ENCODE data around the gene SFXN2.
"Not testable (repeated sequence)": the region's sequence is repeated elsewhere in the genome, so short reads cannot be mapped to it uniquely, and the experiment has no call there.

SFXN2 gene

DNA sequence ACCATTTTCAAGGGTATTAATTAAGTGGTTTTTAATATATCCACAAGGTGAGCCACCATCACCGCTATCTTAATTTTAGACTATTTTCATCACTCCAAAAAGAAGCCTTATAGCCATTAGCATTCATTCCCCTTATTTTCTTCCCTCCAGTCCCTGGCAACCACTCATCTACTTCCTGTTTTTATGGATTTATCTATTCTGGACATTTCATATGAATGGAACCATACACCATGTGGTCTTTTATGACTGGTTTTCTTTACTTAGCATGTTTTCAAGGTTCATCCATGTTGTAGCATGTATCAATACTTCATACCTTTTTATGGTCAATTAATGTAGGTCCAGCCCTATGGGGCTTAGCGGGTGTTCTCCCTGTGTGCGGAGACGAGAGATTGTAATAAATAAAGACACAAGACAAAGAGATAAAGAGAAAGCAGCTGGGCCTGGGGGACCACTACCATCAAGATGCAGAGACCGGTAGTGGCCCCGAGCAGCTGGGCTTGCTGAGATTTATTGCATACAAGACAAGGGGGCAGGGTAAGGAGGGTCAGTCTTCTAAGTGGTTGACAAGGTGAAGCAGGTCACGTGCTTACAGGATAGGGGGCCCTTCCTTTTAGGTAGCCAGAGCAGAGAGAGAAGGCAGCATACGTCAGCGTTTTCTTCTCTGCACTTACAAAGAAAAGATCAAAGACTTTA, 44.0 kb downstream of the SFXN2 start:
- DNase-seq, result peak; percentile 62

DNA sequence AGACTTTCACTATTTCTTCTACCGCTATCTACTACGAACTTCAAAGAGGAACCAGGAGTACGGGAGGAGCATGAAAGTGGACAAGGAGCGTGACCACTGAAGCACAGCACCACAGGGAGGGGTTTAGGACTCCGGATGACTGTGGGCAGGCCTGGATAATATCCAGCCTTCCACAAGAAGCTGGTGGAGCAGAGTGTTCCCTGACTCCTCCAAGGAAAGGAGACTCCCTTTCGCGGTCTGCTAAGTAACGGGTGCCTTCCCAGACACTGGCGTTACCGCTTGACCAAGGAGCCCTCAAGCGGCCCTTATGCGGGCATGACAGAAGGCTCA, 44.5 kb downstream of the SFXN2 start:
- not testable (repeated sequence) for DNase-seq

DNA sequence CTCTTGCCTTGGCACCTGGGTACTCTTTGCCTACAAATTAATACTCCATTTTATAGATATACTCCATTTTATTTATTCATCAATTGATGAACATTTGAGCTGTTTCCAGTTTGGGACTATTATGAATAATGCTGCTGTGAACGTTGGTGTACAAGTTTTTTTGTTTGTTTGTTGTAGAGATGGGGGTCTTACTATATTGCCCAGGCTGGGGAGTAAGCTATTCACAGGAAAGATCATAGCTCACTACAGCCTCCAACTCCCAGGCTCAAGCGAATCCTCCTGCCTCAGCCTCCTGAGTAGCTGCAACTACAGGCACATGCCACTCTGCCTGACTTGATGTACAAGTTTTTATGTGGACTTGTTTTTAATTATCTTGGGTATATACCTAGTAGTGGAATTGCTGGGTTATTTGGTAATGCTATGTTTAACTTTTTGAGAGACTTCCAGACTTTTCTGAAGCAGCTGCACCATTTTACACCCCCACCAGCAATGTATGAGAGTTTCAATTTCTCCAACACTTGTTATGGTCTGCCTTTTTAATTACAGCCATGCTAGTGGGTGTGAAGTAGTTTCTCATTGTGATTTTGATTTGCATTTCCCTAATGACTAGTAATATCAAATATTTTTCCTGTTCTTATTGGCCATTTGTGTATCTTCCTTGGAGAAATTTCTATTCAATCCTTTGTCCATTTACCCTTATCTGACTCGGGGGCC, 45.2 kb downstream of the SFXN2 start:
- no peak for DNase-seq

DNA sequence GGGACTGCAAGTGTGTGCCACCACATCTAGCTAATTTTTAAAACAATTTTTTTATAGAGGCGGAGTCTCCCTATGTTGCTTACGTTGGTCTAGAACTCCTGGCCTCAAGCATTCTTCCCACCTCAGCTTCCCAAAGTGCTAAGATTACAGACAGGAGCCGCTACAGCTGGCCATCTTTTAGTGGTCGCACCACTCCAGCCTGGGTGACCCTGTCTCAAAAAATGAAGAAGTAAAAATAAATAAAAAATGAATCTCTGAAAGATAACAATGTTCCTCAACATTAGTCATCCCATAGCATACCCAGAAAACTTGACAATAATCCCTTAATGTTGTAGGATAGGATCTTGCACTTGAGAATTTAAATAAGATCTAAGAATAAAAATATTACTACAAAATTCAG, 47.5 kb downstream of the SFXN2 start:
- no peak for DNase-seq

DNA sequence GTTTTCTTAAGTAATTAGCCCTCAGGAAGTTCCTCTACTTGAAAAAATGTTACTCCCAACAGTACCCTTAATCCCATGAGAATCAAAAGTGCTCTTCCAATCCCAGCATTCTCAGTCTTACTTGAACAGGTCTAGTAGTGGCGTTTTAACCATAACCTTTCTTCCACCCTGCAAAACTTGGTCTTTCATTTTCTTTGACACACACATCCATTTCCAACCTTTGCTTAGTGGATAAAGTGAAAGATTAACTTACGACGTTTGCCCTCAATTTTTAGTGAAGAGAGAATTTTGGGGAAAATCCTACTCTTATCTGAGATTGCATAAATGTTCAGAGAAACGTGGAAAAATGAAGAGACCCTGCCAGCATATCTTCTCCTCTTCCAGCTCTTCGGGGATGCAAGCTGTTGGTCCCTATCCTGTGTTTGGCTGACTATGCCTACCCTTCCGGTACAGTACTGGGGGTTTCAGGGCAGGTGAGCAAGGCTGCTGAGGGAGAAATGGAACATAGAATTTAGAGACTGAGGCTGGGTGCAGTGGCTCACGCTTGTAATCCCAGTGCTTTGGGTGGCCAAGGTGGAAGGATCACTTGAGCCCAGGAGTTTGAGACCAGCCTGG, 48.1 kb downstream of the SFXN2 start:
- DNase-seq, result no peak

DNA sequence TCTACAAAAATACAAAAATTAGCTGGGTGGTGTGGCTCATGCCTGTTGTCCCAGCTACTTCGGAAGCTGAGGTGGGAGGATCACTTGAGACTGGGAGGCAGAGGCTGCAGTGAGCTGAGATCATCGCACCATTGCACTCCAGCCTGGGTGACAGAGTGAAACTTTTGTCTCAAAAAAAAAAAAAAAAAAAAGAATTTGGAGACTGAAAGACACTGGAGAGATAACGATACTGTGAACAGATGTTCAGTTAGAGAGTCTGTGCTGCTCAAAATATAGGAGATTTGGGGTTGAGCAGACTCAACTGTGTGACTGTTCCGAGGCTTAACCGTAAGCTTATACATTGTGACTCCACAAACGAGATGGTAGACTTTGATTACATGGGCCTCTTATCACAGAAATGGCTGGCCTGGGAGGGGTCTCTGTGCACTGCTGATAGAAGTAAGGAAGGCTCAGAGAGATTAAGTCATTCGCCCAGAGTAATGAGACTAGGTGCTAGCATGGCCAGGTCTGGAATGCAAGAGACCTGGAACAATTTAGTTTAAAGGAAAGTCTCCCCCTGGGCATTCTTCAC, 48.7 kb downstream of the SFXN2 start:
- peak; percentile 95 for DNase-seq

DNA sequence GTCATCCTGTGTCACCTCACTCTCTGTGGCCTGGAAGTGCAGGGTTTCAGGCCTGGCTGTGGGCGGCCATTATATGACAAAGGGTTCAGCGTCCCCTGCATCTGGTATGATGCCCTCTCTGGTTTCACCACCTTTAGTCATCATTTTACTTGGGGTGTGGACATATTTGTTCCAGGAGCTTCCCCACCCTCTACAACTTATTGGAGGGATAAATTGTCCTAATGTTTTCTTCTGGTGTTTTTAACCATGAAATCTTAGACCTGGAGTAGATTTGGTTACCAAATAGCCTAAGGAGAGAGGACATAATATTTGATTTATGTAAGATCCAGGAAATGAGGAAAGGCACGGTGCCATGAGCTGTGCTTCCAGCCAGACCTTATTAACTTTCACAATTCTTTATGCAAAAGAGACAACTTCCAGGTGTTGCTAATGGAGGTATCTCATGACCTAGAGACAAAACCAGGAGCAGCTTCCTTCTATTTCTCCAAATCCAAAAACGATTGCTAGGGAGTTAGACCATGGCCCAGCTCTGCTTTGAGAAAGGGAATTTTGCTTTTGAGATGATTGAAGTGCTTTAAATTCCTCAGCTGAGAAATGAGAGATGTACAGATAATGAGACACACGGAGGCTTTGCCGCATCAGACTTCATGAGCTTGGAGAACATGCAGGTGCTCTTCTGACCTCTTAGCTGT, 50.2 kb downstream of the SFXN2 start:
- no peak for DNase-seq

DNA sequence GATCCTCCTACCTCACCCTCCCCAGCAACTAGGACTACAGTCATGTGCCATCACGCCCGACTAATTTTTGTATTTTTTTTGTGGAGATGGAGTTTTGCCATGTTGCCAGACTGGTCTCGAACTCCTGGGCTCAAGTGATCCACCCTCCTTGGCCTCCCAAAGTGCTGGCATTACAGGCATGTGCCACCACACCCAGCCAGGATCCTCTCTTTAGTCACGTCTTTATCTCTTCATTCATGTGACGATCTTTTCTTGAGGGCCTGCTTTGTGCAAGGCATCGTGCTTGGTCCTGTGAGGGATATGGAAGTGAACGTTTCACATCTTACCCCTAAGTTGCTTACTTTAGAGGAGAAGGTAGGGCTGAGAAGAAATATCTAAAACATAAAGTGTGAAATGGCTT, 50.9 kb downstream of the SFXN2 start:
- peak; percentile 55 for DNase-seq

DNA sequence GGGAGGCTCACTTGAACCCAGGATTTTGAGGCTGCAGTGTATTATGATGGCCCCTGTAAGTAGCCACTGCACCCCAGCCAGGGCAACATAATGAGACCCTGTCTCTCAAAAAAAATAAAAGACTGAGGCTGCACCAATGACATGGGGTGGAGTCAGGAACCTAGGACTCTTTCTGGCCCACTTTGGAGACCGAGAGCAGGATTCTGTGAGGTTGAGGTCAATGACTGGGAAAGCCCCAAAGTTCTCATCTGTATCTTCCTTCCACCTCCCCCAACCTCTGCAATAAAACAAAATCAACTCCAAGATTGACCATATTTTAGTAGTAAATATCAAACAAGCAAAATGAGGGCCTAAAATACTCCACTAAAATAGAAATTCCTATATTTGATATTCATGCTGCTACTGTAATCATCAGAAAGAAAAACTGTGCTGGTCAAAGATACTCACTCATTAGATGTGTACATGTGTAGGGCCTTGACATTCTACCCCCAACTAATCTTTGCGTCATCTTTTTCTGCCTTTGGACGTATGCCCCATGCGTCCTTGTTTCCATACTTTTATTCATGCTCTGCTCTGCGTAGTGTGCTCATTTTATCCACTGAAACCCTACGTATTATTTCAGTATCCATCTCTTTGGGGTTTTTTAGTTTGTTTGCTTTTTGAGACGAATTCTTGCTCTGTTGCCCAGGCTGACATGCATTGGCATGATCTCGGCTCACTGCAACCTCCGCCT, 53.2 kb downstream of the SFXN2 start:
- DNase-seq, result no peak

DNA sequence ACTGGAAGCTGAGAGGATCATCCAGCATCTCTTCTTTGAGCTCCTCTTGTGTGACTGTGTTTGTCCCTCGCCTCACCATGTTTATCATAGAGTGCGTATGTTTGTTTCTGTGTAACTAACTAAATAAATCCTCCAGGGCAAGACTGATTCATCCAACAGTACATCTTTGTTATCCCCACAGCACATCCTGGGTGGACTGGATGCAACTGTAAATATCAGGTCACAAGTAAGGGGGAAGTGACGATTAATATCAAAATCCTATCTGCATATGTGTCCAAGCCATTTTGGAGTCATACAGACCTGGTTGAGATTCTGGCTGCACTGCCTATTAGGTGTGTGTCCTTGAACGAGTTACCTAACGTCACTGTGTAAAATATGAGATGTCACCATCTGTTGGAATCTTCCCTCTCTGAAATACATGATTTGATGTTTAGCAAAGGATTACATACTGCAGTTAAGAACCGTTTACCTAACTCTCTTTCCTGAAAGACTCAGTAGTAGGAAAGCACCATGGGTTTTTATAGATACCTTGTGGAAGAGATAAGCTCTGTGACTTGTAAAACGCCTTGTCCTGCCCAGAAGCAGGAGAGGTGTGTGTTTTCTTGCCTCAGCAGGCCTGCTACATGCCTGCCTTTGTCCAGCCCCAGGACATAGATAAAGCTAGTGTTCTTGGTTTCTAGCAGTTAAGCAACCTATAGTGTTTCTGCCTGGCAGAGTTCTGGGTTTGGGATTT, 55.1 kb downstream of the SFXN2 start:
- peak; percentile 66 for DNase-seq

DNA sequence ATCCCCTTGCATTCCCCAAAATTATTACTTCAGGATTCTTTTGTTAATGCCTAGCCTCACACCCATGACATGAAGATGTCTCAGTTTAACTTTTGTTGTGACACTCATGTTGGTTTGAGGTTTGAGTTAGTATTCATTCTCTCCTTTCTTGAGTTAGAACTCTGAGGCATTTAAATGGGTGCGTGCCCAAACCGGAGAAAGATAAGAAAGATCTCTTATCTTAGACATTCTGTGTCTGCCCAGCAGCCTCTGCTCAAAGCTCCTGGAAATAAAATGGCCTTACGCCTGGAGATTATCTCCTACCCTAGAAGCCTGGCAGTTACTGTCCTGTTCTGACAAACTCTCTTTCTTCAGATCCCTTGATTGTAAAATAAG, 55.7 kb downstream of the SFXN2 start:
- DNase-seq, result peak; percentile 68

DNA sequence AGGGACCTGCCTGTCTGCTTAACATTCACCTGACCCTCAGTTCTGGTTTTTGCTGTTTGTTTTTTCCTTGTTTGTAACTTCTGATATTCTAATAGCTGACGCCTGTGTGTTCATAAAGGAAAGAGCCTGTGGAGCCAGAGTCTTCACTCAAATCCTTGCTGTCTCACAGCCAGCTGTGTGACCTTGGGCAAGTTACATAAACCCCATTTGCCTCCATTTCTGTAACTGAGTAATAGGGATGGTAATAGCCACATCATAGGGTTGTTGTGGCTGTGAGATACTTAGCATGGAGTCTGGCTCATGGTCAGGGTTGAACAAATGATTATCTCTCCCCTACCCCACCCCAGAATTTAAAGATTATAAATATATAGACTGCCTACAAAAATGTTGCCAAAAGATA, 56.4 kb downstream of the SFXN2 start:
- DNase-seq, result no peak

DNA sequence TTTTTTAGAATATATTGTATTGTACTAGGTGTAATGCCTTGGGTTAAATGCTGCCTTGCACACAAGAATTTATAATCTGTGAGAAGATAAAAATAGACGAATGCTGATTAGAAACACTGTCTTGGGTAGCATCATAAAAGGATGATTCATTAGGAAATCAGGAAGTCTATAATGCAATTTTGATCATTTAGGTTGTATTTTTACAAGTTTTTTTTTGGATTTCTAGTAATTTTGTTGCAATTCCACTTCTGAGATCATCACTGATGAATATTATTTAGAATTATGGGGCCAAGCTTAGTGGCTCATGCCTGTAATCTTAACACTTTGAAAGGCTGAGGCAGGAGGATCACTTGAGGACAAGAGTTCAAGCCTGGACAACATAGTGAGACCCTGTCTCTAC, 58.9 kb downstream of the SFXN2 start:
- DNase-seq, result no peak

DNA sequence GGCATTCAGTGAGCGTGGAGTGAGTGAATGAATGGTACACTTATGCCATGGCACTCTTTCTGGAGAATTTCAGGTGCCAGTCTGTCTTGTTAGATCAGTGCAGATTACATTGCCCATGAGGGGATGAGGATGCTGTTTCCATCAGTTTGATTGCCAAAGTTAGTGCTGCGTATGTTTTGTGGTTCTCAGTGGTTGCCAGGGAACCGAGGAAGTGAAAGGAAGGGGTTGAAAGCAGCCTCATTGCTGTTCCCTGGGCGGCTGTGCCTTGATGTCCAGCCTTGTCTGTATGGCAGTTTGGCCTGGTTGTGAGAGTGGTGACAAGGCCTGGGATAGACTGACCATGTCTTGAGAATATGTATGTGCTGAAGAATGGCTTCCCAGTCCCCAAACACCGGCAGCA, 59.5 kb downstream of the SFXN2 start:
- peak; percentile 57 for DNase-seq

DNA sequence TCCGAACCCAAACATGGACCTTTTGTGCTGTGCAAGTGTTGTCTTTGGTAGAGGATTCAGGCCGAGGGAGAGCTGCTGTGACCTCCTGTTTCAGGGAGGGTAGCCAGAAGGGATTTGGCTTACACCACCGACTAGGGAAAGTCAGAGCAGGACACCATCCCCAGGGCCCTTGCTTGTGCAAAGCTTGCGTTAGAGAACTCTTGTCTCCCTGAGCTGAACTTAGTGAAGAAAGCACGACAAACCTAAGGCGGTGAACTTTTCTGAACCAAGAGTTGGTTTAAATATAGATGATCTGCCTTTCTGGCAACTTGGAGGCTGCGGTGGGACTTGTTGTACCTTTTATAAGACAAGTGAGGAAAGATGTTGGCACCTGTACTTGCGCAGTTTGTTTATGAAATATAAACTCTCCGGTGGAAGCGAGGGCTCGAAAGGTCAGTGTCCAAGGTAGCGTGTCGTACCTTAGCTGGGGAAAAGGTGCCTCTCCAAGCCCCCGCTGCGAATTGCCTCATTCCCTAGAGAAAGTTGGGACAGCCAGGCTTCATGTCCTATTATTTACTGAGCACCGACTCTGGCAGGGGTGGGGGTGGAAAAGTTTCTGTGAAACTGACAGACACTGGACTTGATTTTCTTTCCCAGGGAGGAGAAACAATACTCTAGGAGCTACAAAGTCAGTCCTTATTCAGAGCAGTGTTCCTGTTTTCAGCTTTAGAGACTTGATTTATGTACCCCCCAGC, 60.9 kb downstream of the SFXN2 start:
- no peak for DNase-seq

DNA sequence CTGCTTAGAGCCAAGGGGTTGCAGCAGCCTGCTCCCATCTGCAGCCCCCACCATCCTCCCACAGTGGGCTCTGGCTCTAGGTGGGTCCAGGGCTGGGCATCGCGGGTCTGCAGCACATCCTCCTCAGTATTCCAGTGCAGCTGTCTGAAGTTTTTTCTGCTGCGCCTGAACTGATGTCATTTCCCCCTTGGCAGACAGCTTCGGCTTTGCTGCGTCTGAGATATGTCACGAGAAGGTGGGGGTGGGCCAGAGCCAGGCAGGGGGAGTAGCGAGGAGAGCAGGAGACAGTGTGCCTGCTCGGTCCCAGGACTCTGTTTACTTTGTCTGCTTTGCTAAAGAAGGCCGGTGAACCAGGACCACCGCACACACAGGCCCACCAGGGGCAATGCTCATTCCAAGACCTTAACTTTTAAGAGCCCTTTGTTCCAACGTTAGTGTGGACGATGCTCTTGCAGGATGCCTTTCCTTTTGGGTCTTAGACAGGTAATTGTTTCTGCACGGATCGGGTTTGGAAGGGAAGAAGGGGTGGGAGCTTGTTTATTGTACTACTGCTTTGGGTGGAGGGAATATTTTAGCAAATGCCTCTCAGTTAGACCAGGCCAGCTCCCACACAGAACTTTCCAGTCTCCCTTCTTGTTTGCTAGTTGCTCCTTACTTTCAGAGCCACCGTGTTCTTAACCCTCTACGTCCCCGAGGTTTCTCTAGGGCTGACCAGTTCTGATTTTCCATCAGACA, 61.7 kb downstream of the SFXN2 start:
- DNase-seq, result peak; percentile 85

DNA sequence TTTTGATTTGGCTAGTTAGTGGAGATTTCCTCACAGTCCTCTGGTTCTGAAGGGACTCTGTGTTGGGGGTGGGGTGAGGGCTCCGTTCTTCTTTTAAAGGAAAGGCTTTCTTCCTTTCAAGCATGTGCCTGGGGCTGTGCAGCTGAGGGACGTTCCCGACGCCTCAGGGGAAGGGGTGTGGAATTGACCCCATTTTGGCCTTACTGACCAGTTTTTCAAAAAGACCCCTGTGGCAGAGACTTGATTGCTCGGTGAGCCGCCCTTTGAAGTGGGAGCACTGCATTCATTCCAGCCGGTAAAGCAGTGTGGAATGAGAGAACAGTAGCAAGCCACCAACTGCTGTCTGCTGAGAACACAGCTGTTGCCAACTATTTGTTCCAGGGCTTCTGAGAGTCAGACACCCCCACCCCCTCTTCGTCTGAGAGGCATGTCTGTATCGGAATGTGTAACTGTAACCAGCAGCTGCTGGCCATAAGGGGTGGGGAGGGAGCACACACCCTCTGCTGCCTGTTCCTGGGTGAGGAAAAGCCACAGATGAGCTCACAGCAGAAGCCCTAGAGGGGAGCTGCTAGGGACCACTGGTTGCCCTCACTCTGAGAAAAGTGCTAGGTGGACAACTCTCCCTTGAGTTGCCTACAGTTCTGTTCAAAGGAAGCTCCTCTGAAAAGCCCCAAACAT, 62.5 kb downstream of the SFXN2 start:
- DNase-seq, result peak; percentile 91

DNA sequence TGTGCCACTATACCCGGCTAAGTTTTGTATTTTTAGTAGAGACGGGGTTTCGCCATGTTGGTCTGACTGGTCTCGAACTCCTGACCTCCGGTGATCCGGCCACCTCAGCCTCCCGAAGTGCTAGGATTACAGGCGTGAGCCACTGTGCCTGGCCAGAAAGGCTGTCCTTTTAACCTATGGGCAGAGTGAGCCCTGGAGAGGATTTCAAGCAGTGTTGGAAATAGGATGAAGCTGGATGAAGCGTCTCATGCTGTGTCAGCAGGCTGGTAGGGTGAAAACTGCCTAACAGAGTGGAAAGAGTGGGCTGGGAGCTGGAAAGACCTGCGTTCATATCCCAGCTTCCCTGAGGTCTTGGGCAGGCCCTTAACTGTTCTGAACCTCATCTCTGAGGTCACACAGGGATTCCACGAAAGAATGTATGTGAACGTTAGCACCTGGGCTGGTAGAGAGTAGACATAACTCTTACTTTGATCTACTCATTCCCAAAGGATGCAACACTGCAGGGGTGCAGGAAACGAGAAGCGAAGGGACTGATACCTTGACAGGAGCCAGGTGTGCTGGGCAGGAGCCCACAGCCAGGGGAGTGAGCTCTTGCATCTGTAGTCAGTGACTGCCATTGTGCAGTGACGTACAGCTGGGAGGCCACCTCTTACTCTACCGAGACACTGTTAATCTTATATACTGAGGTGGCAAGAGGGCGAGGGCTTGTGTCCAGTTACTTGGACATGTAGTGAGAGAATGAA, 63.4 kb downstream of the SFXN2 start:
- no peak for DNase-seq

DNA sequence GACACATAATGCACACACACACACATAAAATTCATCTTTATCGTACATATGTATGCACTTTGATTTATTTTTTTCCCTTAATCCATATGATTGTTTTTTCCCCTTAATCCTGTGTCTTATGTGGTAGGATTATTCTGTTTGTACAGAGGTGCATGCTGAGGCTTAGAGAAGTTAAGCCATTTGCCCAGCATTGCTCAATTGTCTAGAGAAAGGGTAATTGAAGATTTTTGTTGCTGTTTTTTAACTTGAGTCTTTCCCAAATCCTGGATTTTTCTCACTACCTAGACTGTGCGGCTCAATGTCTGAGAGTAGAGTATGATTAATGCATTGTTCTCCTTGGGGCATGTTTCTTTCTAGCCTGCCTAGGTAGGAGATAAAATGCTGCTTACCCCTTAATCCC, 64.3 kb downstream of the SFXN2 start:
- no peak for DNase-seq
